Measurements from ENCODE around the gene XRCC1.
A peak's percentile ranks its signal among the peaks of the same experiment; 100 is the strongest.
"Not testable (repeated sequence)": the region's sequence is repeated elsewhere in the genome, so short reads cannot be mapped to it uniquely, and the experiment has no call there.

The XRCC1 gene

GRCh38 chr19:43575955-43576878, 890 bp upstream of the XRCC1 start:
- no peak for DNase-seq (ENCODE audit: low read depth)

GRCh38 chr19:43574424-43575155, 737 bp downstream of the XRCC1 start:
- DNase-seq (ENCODE audit: low read depth): no peak

GRCh38 chr19:43572171-43572588, 3.1 kb downstream of the XRCC1 start:
- DNase-seq (ENCODE audit: low read depth): no peak

- no peak for DNase-seq (ENCODE audit: low read depth)
Observed at GRCh38 chr19:43570174-43570791, 5.0 kb downstream of the XRCC1 start.

GRCh38 chr19:43569657-43570056, 5.7 kb downstream of the XRCC1 start:
- no peak for DNase-seq (ENCODE audit: low read depth)

- no peak for DNase-seq (ENCODE audit: low read depth)
Observed at GRCh38 chr19:43564800-43565199, 10.5 kb downstream of the XRCC1 start.

GRCh38 chr19:43563816-43564457, 11.4 kb downstream of the XRCC1 start:
- DNase-seq (ENCODE audit: low read depth): no peak

GRCh38 chr19:43562698-43563241, 12.6 kb downstream of the XRCC1 start:
- DNase-seq (ENCODE audit: low read depth): peak; percentile 62

- no peak for DNase-seq (ENCODE audit: low read depth)
Observed at GRCh38 chr19:43562226-43562697, 13.1 kb downstream of the XRCC1 start.

GRCh38 chr19:43561139-43561970, 14.0 kb downstream of the XRCC1 start:
- no peak for DNase-seq (ENCODE audit: low read depth)

GRCh38 chr19:43560687-43561086, 14.6 kb downstream of the XRCC1 start:
- no peak for DNase-seq (ENCODE audit: low read depth)

GRCh38 chr19:43555185-43555770, 20.0 kb downstream of the XRCC1 start:
- peak; percentile 75 for DNase-seq (ENCODE audit: low read depth)

- DNase-seq (ENCODE audit: low read depth): no peak
Observed at GRCh38 chr19:43554317-43554895, 20.9 kb downstream of the XRCC1 start.

- DNase-seq (ENCODE audit: low read depth): no peak
Observed at GRCh38 chr19:43553656-43554055, 21.7 kb downstream of the XRCC1 start.

GRCh38 chr19:43552616-43553015, 22.7 kb downstream of the XRCC1 start:
- DNase-seq (ENCODE audit: low read depth): no peak

GRCh38 chr19:43552198-43552450, 23.2 kb downstream of the XRCC1 start:
- no peak for DNase-seq (ENCODE audit: low read depth)

GRCh38 chr19:43551399-43552197, 23.7 kb downstream of the XRCC1 start:
- no peak for DNase-seq (ENCODE audit: low read depth)

GRCh38 chr19:43548706-43549105, 26.6 kb downstream of the XRCC1 start:
- no peak for DNase-seq (ENCODE audit: low read depth)

GRCh38 chr19:43547926-43548325, 27.4 kb downstream of the XRCC1 start:
- not testable (repeated sequence) for DNase-seq (ENCODE audit: low read depth)
